HG03159 (cell line): ENCODE data around the gene PNLIPRP2.

Experiments
- ATAC-seq: cut with Tn5 transposase; IDR thresholded peaks from one replicate; pipeline ENCODE4 v1.9.1; 2021; ENCODE audit warnings: mild to moderate bottlenecking, moderate library complexity; ENCODE audit not compliant: unreplicated experiment

The PNLIPRP2 gene

GRCh38 chr10:116612107-116612769, 8.5 kb upstream of the PNLIPRP2 start:
- ATAC-seq = no peak

GRCh38 chr10:116613471-116613870, 7.3 kb upstream of the PNLIPRP2 start:
- ATAC-seq = no peak

- ATAC-seq = no peak
Observed at GRCh38 chr10:116614796-116615195, 6.0 kb upstream of the PNLIPRP2 start.

- no peak for ATAC-seq
Observed at GRCh38 chr10:116615199-116615776, 5.5 kb upstream of the PNLIPRP2 start.

- no peak for ATAC-seq
Observed at GRCh38 chr10:116621476-116621875, 723 bp downstream of the PNLIPRP2 start.

GRCh38 chr10:116621934-116622655, 1.3 kb downstream of the PNLIPRP2 start:
- ATAC-seq = no peak

GRCh38 chr10:116625845-116626244, 5.1 kb downstream of the PNLIPRP2 start:
- ATAC-seq = no peak

- no peak for ATAC-seq
Observed at GRCh38 chr10:116626815-116627214, 6.1 kb downstream of the PNLIPRP2 start.

- no peak for ATAC-seq
Observed at GRCh38 chr10:116627386-116627933, 6.7 kb downstream of the PNLIPRP2 start.

GRCh38 chr10:116629340-116629739, 8.6 kb downstream of the PNLIPRP2 start:
- no peak for ATAC-seq

- no peak for ATAC-seq
Observed at GRCh38 chr10:116630020-116630419, 9.3 kb downstream of the PNLIPRP2 start.

GRCh38 chr10:116631871-116632295, 11.1 kb downstream of the PNLIPRP2 start:
- no peak for ATAC-seq

- no peak for ATAC-seq
Observed at GRCh38 chr10:116632596-116633215, 12.0 kb downstream of the PNLIPRP2 start.

- no peak for ATAC-seq
Observed at GRCh38 chr10:116633216-116633600, 12.5 kb downstream of the PNLIPRP2 start.

GRCh38 chr10:116634126-116634975, 13.6 kb downstream of the PNLIPRP2 start:
- no peak for ATAC-seq

- no peak for ATAC-seq
Observed at GRCh38 chr10:116636385-116636784, 15.6 kb downstream of the PNLIPRP2 start.

GRCh38 chr10:116636976-116637375, 16.2 kb downstream of the PNLIPRP2 start:
- ATAC-seq = peak; percentile 76

- no peak for ATAC-seq
Observed at GRCh38 chr10:116637830-116638229, 17.1 kb downstream of the PNLIPRP2 start.

GRCh38 chr10:116646502-116646901, 25.7 kb downstream of the PNLIPRP2 start:
- ATAC-seq = no peak

- ATAC-seq = no peak
Observed at GRCh38 chr10:116648903-116649302, 28.1 kb downstream of the PNLIPRP2 start.
